Measurements from ENCODE around the gene TSHZ2. TPM values are rescaled to one million over a fixed set of nuclear protein-coding genes. Genes with fewer than 3 reads are reported as not detected.
A peak's percentile ranks its signal among the peaks of the same experiment; 100 is the strongest.
"Not testable (repeated sequence)": the region's sequence is repeated elsewhere in the genome, so short reads cannot be mapped to it uniquely, and the experiment has no call there.

Gene TSHZ2
- total and polyA plus RNA-seq, 5 donors from 2014 or later, result 1.00 to 41.7 (median 2.1) TPM

DNA sequence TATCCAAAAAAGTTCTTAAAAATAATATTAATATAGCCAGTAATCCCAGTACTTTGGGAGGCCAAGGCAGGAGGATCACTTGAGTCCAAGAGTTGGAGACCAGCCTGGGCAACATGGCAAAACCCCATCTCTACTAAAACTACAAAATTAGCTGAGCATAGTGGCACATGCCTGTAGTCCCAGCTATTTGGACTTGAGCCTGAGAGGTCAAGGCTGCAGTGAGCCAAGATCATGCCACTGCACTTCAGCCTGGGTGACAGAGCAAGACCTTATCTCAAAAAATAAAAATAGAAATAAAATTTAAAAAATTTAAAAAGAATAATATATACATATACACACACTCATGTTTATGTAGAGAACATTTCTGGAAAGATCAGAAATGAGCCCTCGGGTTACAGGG, 441.7 kb downstream of the TSHZ2 start:
- H3K27me3 Mint-ChIP-seq; H3K36me3 Mint-ChIP-seq; ATAC-seq (ENCODE audit: low read depth in 2 of 2); H3K27ac Mint-ChIP-seq; H3K4me3 ChIP-seq (ENCODE audit: low read depth, low read length); H3K4me1 Mint-ChIP-seq; H3K9me3 Mint-ChIP-seq; DNase-seq; H3K4me3 Mint-ChIP-seq; H3K36me3 ChIP-seq (ENCODE audit: control insufficient read depth, insufficient read depth, low read length); H3K9me3 ChIP-seq (ENCODE audit: control insufficient read depth in 2 of 2, low read length in 2 of 2); H3K27ac ChIP-seq (ENCODE audit: insufficient read depth, low read length, poor library complexity, severe bottlenecking); H3K27me3 ChIP-seq (ENCODE audit: control insufficient read depth, insufficient read depth, low read length); H3K4me1 ChIP-seq (ENCODE audit: control insufficient read depth, insufficient read depth, low read length, poor library complexity, severe bottlenecking): not testable (repeated sequence)

GRCh38 chr20:53419693-53420460, 447.7 kb downstream of the TSHZ2 start:
- Mint-ChIP-seq H3K36me3 (peaks cover 3% of the 10 kb centered on the region), H3K4me1 (no peaks in the 10 kb centered on the region), H3K27me3 (peaks cover 7% of the 10 kb centered on the region), H3K4me3 (no peak overlapping the region), H3K27ac (no peak overlapping the region), H3K9me3 (peaks cover 0 to 2% (median 0%) of the 10 kb centered on the region in 7 donors)
- ATAC-seq (ENCODE audit: low read depth in 2 of 2) (no peak), DNase-seq (no peak)
- Histone ChIP-seq H3K4me1 (ENCODE audit: control insufficient read depth, insufficient read depth, low read length, poor library complexity, severe bottlenecking) (no peaks in the 10 kb centered on the region), H3K4me3 (ENCODE audit: low read depth, low read length) (no peak overlapping the region), H3K27me3 (ENCODE audit: control insufficient read depth, insufficient read depth, low read length) (no peaks in the 10 kb centered on the region), H3K9me3 (ENCODE audit: control insufficient read depth in 2 of 2, low read length in 2 of 2) (no peaks in the 10 kb centered on the region), H3K27ac (ENCODE audit: insufficient read depth, low read length, poor library complexity, severe bottlenecking) (no peak overlapping the region), H3K36me3 (ENCODE audit: control insufficient read depth, insufficient read depth, low read length) (no peaks in the 10 kb centered on the region)

- peaks cover 0 to 2% (median 0%) of the 10 kb centered on the region in 7 donors for H3K9me3 Mint-ChIP-seq
- Histone ChIP-seq H3K27me3 (ENCODE audit: control insufficient read depth, insufficient read depth, low read length) (no peaks in the 10 kb centered on the region), H3K4me3 (ENCODE audit: low read depth, low read length) (no peak overlapping the region), H3K9me3 (ENCODE audit: control insufficient read depth in 2 of 2, low read length in 2 of 2) (no peaks in the 10 kb centered on the region), H3K4me1 (ENCODE audit: control insufficient read depth, insufficient read depth, low read length, poor library complexity, severe bottlenecking) (no peaks in the 10 kb centered on the region), H3K27ac (ENCODE audit: insufficient read depth, low read length, poor library complexity, severe bottlenecking) (no peak overlapping the region), H3K36me3 (ENCODE audit: control insufficient read depth, insufficient read depth, low read length) (no peaks in the 10 kb centered on the region)
- H3K36me3 Mint-ChIP-seq, result peaks cover 3% of the 10 kb centered on the region
- DNase-seq (no peak), ATAC-seq (ENCODE audit: low read depth in 2 of 2) (no peak)
- H3K4me3 Mint-ChIP-seq, result no peak overlapping the region
- H3K27me3 Mint-ChIP-seq, result peaks cover 4% of the 10 kb centered on the region
- no peaks in the 10 kb centered on the region for H3K4me1 Mint-ChIP-seq
- H3K27ac Mint-ChIP-seq, result no peak overlapping the region
Observed at GRCh38 chr20:53421343-53421742, 449.2 kb downstream of the TSHZ2 start.

- no peak overlapping the region for H3K4me3 ChIP-seq (ENCODE audit: low read depth, low read length)
- no peaks in the 10 kb centered on the region for H3K27me3 ChIP-seq (ENCODE audit: control insufficient read depth, insufficient read depth, low read length)
- peaks cover 0 to 2% (median 0%) of the 10 kb centered on the region in 7 donors for H3K9me3 Mint-ChIP-seq
- peaks cover 0 to 2% (median 0%) of the 10 kb centered on the region in 4 donors for H3K4me1 Mint-ChIP-seq
- no peak overlapping the region for H3K27ac ChIP-seq (ENCODE audit: insufficient read depth, low read length, poor library complexity, severe bottlenecking)
- no peaks in the 10 kb centered on the region for H3K9me3 ChIP-seq (ENCODE audit: control insufficient read depth in 2 of 2, low read length in 2 of 2)
- no peaks in the 10 kb centered on the region for H3K36me3 ChIP-seq (ENCODE audit: control insufficient read depth, insufficient read depth, low read length)
- H3K4me1 ChIP-seq (ENCODE audit: control insufficient read depth, insufficient read depth, low read length, poor library complexity, severe bottlenecking), result no peaks in the 10 kb centered on the region
- H3K36me3 Mint-ChIP-seq, result peaks cover 3% of the 10 kb centered on the region
- DNase-seq (no peak), ATAC-seq (ENCODE audit: low read depth in 2 of 2) (no peak)
- peaks cover 4% of the 10 kb centered on the region for H3K27me3 Mint-ChIP-seq
- H3K27ac Mint-ChIP-seq, result peak overlapping the region in 1 of 3 donors; percentile 84
- no peak overlapping the region for H3K4me3 Mint-ChIP-seq
Observed at GRCh38 chr20:53422039-53422438, 449.9 kb downstream of the TSHZ2 start.

- Mint-ChIP-seq H3K27me3 (peaks cover 4% of the 10 kb centered on the region), H3K4me1 (peaks cover 0 to 2% (median 0%) of the 10 kb centered on the region in 4 donors), H3K27ac (no peak overlapping the region), H3K9me3 (peaks cover 0 to 2% (median 0%) of the 10 kb centered on the region in 7 donors), H3K36me3 (peaks cover 3% of the 10 kb centered on the region), H3K4me3 (no peak overlapping the region)
- DNase-seq (no peak), ATAC-seq (ENCODE audit: low read depth in 2 of 2) (no peak)
- H3K4me1 ChIP-seq (ENCODE audit: control insufficient read depth, insufficient read depth, low read length, poor library complexity, severe bottlenecking), result no peaks in the 10 kb centered on the region
- no peaks in the 10 kb centered on the region for H3K27me3 ChIP-seq (ENCODE audit: control insufficient read depth, insufficient read depth, low read length)
- no peaks in the 10 kb centered on the region for H3K36me3 ChIP-seq (ENCODE audit: control insufficient read depth, insufficient read depth, low read length)
- no peaks in the 10 kb centered on the region for H3K9me3 ChIP-seq (ENCODE audit: control insufficient read depth in 2 of 2, low read length in 2 of 2)
- H3K4me3 ChIP-seq (ENCODE audit: low read depth, low read length), result no peak overlapping the region
- H3K27ac ChIP-seq (ENCODE audit: insufficient read depth, low read length, poor library complexity, severe bottlenecking), result no peak overlapping the region
Observed at GRCh38 chr20:53423587-53424146, 451.5 kb downstream of the TSHZ2 start.

DNA sequence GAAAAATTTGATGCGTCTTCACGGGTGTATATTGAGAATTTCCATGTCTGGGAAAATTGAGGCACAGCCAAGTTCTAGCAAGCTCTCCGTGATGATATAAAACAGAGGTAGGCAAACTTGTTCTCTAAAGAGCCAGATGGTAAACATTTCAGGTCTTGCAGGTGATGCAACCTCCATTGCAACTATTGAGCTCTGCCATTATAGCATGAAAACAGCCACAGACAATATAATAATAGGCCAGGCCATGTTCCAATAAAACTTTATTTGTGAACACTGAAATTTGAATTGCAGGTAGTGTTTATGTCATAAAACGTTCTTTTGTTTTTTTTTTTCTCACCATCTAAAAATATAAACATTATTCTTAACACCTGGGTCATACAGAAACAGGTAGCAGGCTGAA, 453.3 kb downstream of the TSHZ2 start:
- peaks cover 0 to 2% (median 0%) of the 10 kb centered on the region in 7 donors for H3K9me3 Mint-ChIP-seq
- H3K4me1 ChIP-seq (ENCODE audit: control insufficient read depth, insufficient read depth, low read length, poor library complexity, severe bottlenecking), result no peaks in the 10 kb centered on the region
- no peak overlapping the region for H3K4me3 ChIP-seq (ENCODE audit: low read depth, low read length)
- H3K4me3 Mint-ChIP-seq, result no peak overlapping the region
- no peak overlapping the region for H3K27ac ChIP-seq (ENCODE audit: insufficient read depth, low read length, poor library complexity, severe bottlenecking)
- no peak for DNase-seq
- H3K36me3 Mint-ChIP-seq, result peaks cover 3% of the 10 kb centered on the region
- no peaks in the 10 kb centered on the region for H3K27me3 ChIP-seq (ENCODE audit: control insufficient read depth, insufficient read depth, low read length)
- no peak overlapping the region for H3K27ac Mint-ChIP-seq
- ATAC-seq (ENCODE audit: low read depth in 2 of 2), result no peak
- H3K27me3 Mint-ChIP-seq, result peaks cover 4% of the 10 kb centered on the region
- H3K36me3 ChIP-seq (ENCODE audit: control insufficient read depth, insufficient read depth, low read length), result no peaks in the 10 kb centered on the region
- H3K9me3 ChIP-seq (ENCODE audit: control insufficient read depth in 2 of 2, low read length in 2 of 2), result no peaks in the 10 kb centered on the region
- peaks cover 0 to 4% (median 0%) of the 10 kb centered on the region in 4 donors for H3K4me1 Mint-ChIP-seq

DNA sequence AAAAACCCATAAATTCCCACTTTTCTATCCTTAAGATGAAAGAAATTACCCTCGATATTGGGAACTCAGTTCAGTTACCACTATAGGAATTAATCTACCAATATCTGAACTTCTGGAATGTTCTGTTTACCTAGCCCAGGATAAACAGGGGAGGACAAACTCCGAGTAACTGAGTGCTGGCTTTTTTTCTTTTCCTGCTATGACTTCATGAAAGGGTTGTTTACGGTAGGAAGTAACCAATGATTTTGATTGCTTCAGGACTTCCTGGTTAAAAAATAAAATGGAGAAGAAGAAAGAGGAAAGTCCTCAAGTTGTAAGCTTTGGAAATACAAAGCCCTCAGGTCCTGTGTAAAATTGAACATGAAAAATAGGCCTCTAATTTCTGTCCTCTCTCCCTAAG, 453.8 kb downstream of the TSHZ2 start:
- no peak overlapping the region for H3K4me3 Mint-ChIP-seq
- no peaks in the 10 kb centered on the region for H3K36me3 ChIP-seq (ENCODE audit: control insufficient read depth, insufficient read depth, low read length)
- H3K4me1 Mint-ChIP-seq, result peaks cover 0 to 4% (median 0%) of the 10 kb centered on the region in 4 donors
- no peaks in the 10 kb centered on the region for H3K27me3 ChIP-seq (ENCODE audit: control insufficient read depth, insufficient read depth, low read length)
- peaks cover 3% of the 10 kb centered on the region for H3K36me3 Mint-ChIP-seq
- peaks cover 4% of the 10 kb centered on the region for H3K27me3 Mint-ChIP-seq
- no peak for ATAC-seq (ENCODE audit: low read depth in 2 of 2)
- H3K27ac ChIP-seq (ENCODE audit: insufficient read depth, low read length, poor library complexity, severe bottlenecking), result no peak overlapping the region
- no peak for DNase-seq
- no peaks in the 10 kb centered on the region for H3K9me3 ChIP-seq (ENCODE audit: control insufficient read depth in 2 of 2, low read length in 2 of 2)
- peaks cover 0 to 2% (median 0%) of the 10 kb centered on the region in 7 donors for H3K9me3 Mint-ChIP-seq
- no peak overlapping the region for H3K27ac Mint-ChIP-seq
- no peak overlapping the region for H3K4me3 ChIP-seq (ENCODE audit: low read depth, low read length)
- H3K4me1 ChIP-seq (ENCODE audit: control insufficient read depth, insufficient read depth, low read length, poor library complexity, severe bottlenecking), result no peaks in the 10 kb centered on the region
